OCI-LY7 (cell line): ENCODE measurements around the gene NDOR1. TPM values are rescaled to one million over a fixed set of nuclear protein-coding genes. Genes with fewer than 3 reads are reported as not detected.
A peak's percentile ranks its signal among the peaks of the same experiment; 100 is the strongest.

Experiments used
- BruUV-seq: library from RNA; stranded (reverse); fragments of 400-500 nt; replicated peaks from 2 replicates; lab custom pipeline; 2021; lab: Mats Ljungman, UMichigan
- CTCF ChIA-PET: fragments of 300-600 bp; sonication (Branson Sonifier 250); formaldehyde crosslinking; loops from one replicate; lab custom pipeline; 2022; ENCODE audit warnings: antibody characterized with exemption; ENCODE audit not compliant: unreplicated experiment; lab: Charles Lee
- POLR2A ChIA-PET: fragments of 300-600 bp; sonication (Branson Sonifier 250); formaldehyde crosslinking; loops from one replicate; lab custom pipeline; 2022; ENCODE audit warnings: antibody characterized with exemption; lab: Charles Lee
- DNase-seq: peaks from one replicate; pipeline ENCODE4 v3.0.0-alpha.2; 2015; ENCODE audit warnings: low spot score
- H2AFZ ChIP-seq: fragments of 200-600 bp; sonication (generic), shearing (Covaris generic); 2 replicates; pipeline ENCODE4 v1.6.1; 2014; ENCODE audit warnings: mild to moderate bottlenecking, antibody characterized with exemption, low read length, moderate library complexity
- H3K27ac ChIP-seq: fragments of 200-600 bp; sonication (generic); 2 replicates; pipeline ENCODE4 v1.5.1; 2014; ENCODE audit warnings: mixed run types, low read depth, mild to moderate bottlenecking, moderate library complexity, low read length, inconsistent platforms; ENCODE audit not compliant: poor library complexity, severe bottlenecking
- H3K36me3 ChIP-seq: fragments of 200-600 bp; sonication (generic); 2 replicates; pipeline ENCODE4 v1.6.1; 2014; ENCODE audit warnings: mild to moderate bottlenecking, antibody characterized with exemption, low read length, moderate library complexity, mixed read lengths; ENCODE audit not compliant: insufficient read depth
- H3K4me1 ChIP-seq: fragments of 200-600 bp; sonication (generic); 2 replicates; pipeline ENCODE4 v1.5.1; 2014; ENCODE audit warnings: mild to moderate bottlenecking, low read length; ENCODE audit not compliant: insufficient read depth, poor library complexity, severe bottlenecking
- H3K4me2 ChIP-seq: fragments of 200-600 bp; sonication (generic); 2 replicates; pipeline ENCODE4 v1.6.1; 2014; ENCODE audit warnings: mild to moderate bottlenecking, low read length
- H3K4me3 ChIP-seq: fragments of 200-600 bp; sonication (generic); 2 replicates; pipeline ENCODE4 v1.5.1; 2014; ENCODE audit warnings: mild to moderate bottlenecking, low read depth, low read length; ENCODE audit not compliant: poor library complexity, severe bottlenecking
- H3K79me2 ChIP-seq: fragments of 200-600 bp; sonication (generic); 2 replicates; pipeline ENCODE4 v1.6.1; 2016; ENCODE audit warnings: low read depth, mild to moderate bottlenecking, low read length, moderate library complexity, mixed read lengths; ENCODE audit not compliant: insufficient read depth
- H3K9me2 ChIP-seq: fragments of 200-600 bp; sonication (generic); 2 replicates; pipeline ENCODE4 v1.6.1; 2016; ENCODE audit warnings: mild to moderate bottlenecking, low read length, mixed read lengths; ENCODE audit not compliant: insufficient read depth
- H3K9me3 ChIP-seq: fragments of 200-600 bp; sonication (generic); 2 replicates; pipeline ENCODE4 v1.6.1; 2014; ENCODE audit warnings: mild to moderate bottlenecking, mixed run types, low read length, mixed read lengths
- H4K20me1 ChIP-seq: fragments of 200-600 bp; sonication (generic); 2 replicates; pipeline ENCODE4 v1.6.1; 2014; ENCODE audit warnings: mild to moderate bottlenecking, antibody characterized with exemption, low read length, moderate library complexity, mixed read lengths; ENCODE audit not compliant: insufficient read depth
- CTCF ChIP-seq: fragments of 200-600 bp; sonication (generic); conservative IDR thresholded peaks from 2 replicates; pipeline ENCODE4 v1.5.1; 2014; ENCODE audit warnings: mild to moderate bottlenecking, antibody characterized with exemption, low read length, moderate library complexity, mixed read lengths
- EZH2phosphoT487 ChIP-seq: fragments of 200-600 bp; sonication (generic); IDR thresholded peaks from 2 replicates; pipeline ENCODE4 v1.6.1; 2018; ENCODE audit warnings: low read depth, borderline replicate concordance, mild to moderate bottlenecking, mixed run types, antibody characterized with exemption, low read length, moderate library complexity, mixed read lengths
- intact Hi-C: fragments of 100-400 bp; cut with micrococcal nuclease; formaldehyde crosslinking; loops from one replicate; pipeline ENCODE4 v1.10.0; 2022; ENCODE audit not compliant: unreplicated experiment
- total RNA-seq, 2 experiments: library from RNA; depleted of rRNA in 1 of 2; stranded (reverse); fragments of >200 nt in 1 of 2; shearing (Covaris generic) in 1 of 2; gene quantifications; 2 replicates each; pipeline ENCODE4 v1.2.3, GENCODE V29; 2014 to 2022

The NDOR1 gene
- total RNA-seq, 2 experiments from 2014 or later: 30.4 to 61.9 TPM

DNA sequence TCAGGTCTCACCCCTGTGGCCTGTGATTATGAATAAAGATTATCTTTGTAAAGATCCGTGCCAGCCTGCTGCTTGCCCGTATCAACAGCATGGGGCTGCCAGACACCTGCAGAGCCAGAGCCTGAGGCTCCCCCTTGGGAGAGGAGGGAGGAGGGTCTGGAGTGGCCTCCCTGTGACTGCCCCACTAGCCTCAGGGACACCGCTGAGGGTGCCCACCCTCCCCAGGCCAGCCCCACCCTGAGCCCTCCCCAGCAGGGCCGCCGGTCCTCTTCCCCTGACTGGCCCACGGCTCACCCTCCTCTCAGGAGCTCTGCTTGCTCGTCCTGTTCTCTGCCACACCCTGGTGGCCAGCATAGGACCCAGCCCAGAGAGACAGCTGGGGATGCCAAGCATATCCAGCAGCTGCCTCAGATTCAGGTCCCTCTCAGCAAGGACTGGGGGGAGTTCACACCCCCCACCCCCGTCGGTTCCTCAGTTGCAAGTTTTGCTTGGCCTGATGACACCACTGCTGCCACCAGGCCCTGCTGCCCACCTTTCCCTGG is 15.1 kb upstream of the NDOR1 start:
- POLR2A ChIA-PET: interaction anchor here (3.2 kb wide), 1 partner anchor 11 kb away, joined by 16 read pairs; the partner anchor contains the start of gene TPRN
- Histone ChIP-seq H4K20me1 (peaks cover 6% of the 10 kb centered on the region; the same call in 1 of the 2 replicates), H2AFZ (no peak overlapping the region), H3K9me3 (no peaks in the 10 kb centered on the region), H3K9me2 (no peaks in the 10 kb centered on the region), H3K4me3 (peak overlapping the region; percentile 94), H3K4me2 (peak overlapping the region; percentile 97), H3K36me3 (peaks cover 31% of the 10 kb centered on the region; the same call in 1 of the 2 replicates), H3K4me1 (peaks cover 27% of the 10 kb centered on the region), H3K27ac (no peak overlapping the region), H3K79me2 (peaks cover 32% of the 10 kb centered on the region)
- no TSS peak for BruUV-seq
- no peak for DNase-seq
- CTCF ChIA-PET: interaction anchor here (1.3 kb wide), 1 partner anchor 61 kb away, joined by 5 read pairs; no protein-coding TSS in a partner anchor
- intact Hi-C loops: no loop called here
- TF ChIP-seq EZH2phosphoT487 (no peak), CTCF (no peak)

- Histone ChIP-seq H3K27ac (no peak overlapping the region), H3K36me3 (peaks cover 24% of the 10 kb centered on the region; the same call in 1 of the 2 replicates), H3K4me3 (no peak overlapping the region), H3K9me3 (no peaks in the 10 kb centered on the region), H3K4me2 (no peak overlapping the region), H3K79me2 (peaks cover 32% of the 10 kb centered on the region), H4K20me1 (peaks cover 6% of the 10 kb centered on the region; the same call in 1 of the 2 replicates), H3K9me2 (no peaks in the 10 kb centered on the region), H2AFZ (no peak overlapping the region), H3K4me1 (peaks cover 26% of the 10 kb centered on the region)
- intact Hi-C loops: no loop called here
- TF ChIP-seq EZH2phosphoT487: no peak
- no TSS peak for BruUV-seq
- ChIA-PET POLR2A (no interaction called here), CTCF (interaction anchor here (0.6 kb wide), 1 partner anchor 15 kb away, joined by 6 read pairs; no protein-coding TSS in a partner anchor)
- DNase-seq: no peak
Observed at GRCh38 chr9:137191245-137191644, 14.3 kb upstream of the NDOR1 start.

GRCh38 chr9:137191691-137192447 is 13.6 kb upstream of the NDOR1 start:
- intact Hi-C loops: no loop called here
- Histone ChIP-seq H3K27ac (no peak overlapping the region), H2AFZ (no peak overlapping the region), H3K4me3 (no peak overlapping the region), H3K4me2 (no peak overlapping the region), H3K4me1 (peaks cover 20% of the 10 kb centered on the region), H3K9me3 (no peaks in the 10 kb centered on the region), H4K20me1 (peaks cover 6% of the 10 kb centered on the region; the same call in 1 of the 2 replicates), H3K79me2 (peaks cover 26% of the 10 kb centered on the region), H3K36me3 (peaks cover 20% of the 10 kb centered on the region; the same call in 1 of the 2 replicates), H3K9me2 (no peaks in the 10 kb centered on the region)
- ChIA-PET POLR2A (no interaction called here), CTCF (interaction anchor here (0.6 to 0.7 kb wide), 2 partner anchors 15 kb away, joined by 3 to 6 read pairs; no protein-coding TSS in a partner anchor)
- DNase-seq: no peak
- BruUV-seq: no TSS peak
- TF ChIP-seq CTCF (no peak), EZH2phosphoT487 (no peak)
